ENCODE measurements around the gene CNOT6L. TPM values are rescaled to one million over a fixed set of nuclear protein-coding genes. Genes with fewer than 3 reads are reported as not detected.

The CNOT6L gene
- total RNA-seq, 2 donors from 2014 or later, result 66.3 to 90.9 TPM

DNA sequence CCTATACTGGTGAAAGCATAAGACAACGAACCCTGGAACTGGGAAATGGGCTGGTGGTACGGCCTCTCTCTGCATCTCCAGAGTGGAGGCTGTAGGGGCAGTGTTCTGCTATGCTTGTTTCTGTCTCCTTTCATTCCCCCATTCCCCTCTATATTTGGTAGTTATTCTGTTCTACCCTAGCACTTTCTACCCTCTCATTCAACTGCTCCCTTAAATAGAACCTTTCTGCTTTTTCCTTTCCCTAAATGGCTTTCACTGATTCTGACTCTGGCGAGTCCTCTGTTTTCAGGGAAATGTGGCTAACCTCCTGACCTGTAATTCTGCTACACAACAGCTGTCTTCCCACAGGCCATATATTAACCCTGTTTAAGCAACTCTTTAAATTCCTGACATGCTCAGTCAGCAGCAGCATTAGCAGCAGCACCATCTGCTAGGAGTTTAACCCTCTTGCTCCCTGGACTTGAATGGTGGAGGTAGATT is 119.4 kb downstream of the CNOT6L start:
- no peak overlapping the region for H3K4me3 Mint-ChIP-seq
- H3K27ac Mint-ChIP-seq, result no peak overlapping the region
- H3K9me3 Mint-ChIP-seq, result no peaks in the 10 kb centered on the region
- ATAC-seq (replicated peaks), result no peak
- H3K36me3 Mint-ChIP-seq (ENCODE audit: low read depth), result no peaks in the 10 kb centered on the region
- H3K4me1 Mint-ChIP-seq, result no peaks in the 10 kb centered on the region
- no peaks in the 10 kb centered on the region for H3K27me3 Mint-ChIP-seq

DNA sequence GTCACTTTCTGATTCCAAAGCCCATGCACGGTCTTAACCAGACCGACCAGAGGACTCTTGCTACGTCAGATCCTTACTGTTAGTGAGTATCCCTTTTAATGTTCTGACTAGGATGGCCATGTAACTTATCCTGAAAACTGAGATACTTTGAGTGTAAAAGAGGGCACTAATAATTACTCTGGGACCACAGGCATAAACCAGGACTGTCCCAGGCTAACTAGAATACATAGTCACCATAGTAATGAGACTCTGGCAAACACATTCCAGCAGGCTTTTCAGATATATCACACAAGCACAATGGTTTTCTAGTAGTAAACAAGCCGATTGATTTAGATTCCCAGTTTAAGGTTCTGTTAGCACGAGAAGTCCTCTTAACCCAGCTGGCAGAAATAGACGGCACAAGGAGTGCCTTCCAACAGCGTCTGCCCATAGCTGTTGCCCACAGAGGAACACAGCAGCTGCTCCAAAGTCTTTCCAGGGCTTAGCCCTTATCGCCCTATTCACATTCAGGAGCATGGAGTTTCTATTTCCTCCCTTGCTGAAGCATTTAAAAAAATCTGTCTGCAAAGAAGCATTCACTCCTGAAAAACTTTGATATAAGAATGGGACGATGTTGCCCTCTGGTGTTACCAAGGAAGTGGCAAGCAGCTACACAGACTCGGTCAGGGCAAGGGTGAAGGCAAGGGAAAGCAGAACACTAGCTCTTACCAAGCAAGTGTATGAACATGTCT is 121.1 kb downstream of the CNOT6L start:
- no peak for ATAC-seq (replicated peaks)

DNA sequence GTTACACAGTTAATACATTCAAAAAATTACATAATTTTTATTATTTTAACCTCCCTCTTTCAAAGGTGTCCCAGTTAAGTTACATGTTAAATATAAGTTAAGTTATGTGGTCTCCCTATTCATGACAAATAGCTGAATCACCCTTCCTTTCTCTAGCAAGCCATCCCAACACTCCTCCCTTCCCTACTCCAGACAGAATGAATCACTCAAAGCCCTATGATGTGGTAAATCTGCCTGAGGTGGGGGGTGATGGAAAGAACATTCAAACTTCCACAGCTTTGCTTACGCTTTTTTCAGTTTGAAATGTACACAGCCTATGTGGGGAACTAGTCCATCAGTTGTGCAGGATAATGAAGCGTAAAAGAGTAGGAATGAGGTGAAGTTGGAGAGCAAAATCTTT is 123.4 kb downstream of the CNOT6L start:
- no peak overlapping the region for H3K27ac Mint-ChIP-seq
- H3K4me1 Mint-ChIP-seq, result no peaks in the 10 kb centered on the region
- H3K36me3 Mint-ChIP-seq (ENCODE audit: low read depth), result no peaks in the 10 kb centered on the region
- no peaks in the 10 kb centered on the region for H3K9me3 Mint-ChIP-seq
- no peak overlapping the region for H3K4me3 Mint-ChIP-seq
- ATAC-seq (replicated peaks), result peak; percentile 24
- no peaks in the 10 kb centered on the region for H3K27me3 Mint-ChIP-seq

More for the DNA sequence above, 121.1 kb downstream of the CNOT6L start:
- H3K4me1 Mint-ChIP-seq, result no peaks in the 10 kb centered on the region
- H3K36me3 Mint-ChIP-seq (ENCODE audit: low read depth), result no peaks in the 10 kb centered on the region
- H3K4me3 Mint-ChIP-seq, result no peak overlapping the region
- no peak overlapping the region for H3K27ac Mint-ChIP-seq
- no peaks in the 10 kb centered on the region for H3K9me3 Mint-ChIP-seq
- H3K27me3 Mint-ChIP-seq, result no peaks in the 10 kb centered on the region

DNA sequence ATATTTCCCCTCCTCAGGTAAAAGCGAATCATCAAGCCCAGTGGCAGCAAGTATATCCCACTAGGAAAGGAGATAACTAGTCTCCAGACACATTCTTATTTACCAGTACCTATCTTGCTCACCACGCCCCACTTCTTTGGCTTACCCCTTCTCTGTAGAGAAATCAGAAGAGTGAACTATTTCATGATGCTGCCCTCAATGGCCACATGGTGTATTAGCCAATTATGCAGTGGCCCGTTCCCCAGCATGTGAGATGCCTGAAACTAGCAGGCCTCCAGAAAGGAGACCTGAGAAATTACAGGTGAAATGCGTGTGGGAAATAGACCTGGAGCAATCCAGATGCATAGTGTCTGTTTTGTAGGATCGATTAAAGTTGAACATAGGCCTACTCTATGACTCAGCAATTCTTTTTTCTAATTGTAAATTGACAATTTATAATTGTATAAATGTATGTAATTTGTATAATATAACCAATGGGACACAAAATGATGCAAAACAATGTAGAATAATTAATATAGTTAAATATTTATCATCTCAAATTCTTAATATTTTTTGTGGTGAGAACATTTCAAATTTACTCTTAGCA is 126.2 kb downstream of the CNOT6L start:
- Mint-ChIP-seq H3K36me3 (ENCODE audit: low read depth) (no peaks in the 10 kb centered on the region), H3K4me3 (no peak overlapping the region), H3K27me3 (no peaks in the 10 kb centered on the region), H3K27ac (no peak overlapping the region), H3K9me3 (no peaks in the 10 kb centered on the region), H3K4me1 (no peaks in the 10 kb centered on the region)
- no peak for ATAC-seq (replicated peaks)

DNA sequence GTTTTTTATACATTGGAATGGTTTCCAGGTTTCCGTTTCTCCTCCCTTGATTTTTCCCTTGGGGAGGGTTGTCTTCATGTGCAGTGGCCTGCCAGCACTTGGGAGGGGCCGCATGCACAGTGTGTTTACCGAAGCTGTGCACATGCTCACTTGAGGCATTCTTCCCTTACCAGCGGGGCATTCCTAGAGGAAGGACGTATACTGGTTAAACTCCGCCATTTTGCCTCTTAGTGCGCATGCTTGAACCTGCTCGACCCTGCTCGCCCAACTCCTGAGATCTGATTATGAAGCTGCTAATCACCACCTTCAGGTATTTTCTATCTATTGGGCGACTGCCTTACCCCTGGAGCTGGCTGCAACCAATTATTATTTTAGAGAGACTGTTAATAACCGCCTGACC is 137.4 kb downstream of the CNOT6L start:
- H3K9me3 Mint-ChIP-seq, result no peaks in the 10 kb centered on the region
- ATAC-seq (replicated peaks), result no peak
- no peak overlapping the region for H3K4me3 Mint-ChIP-seq
- peaks cover 7% of the 10 kb centered on the region for H3K27me3 Mint-ChIP-seq
- H3K36me3 Mint-ChIP-seq (ENCODE audit: low read depth), result no peaks in the 10 kb centered on the region
- H3K27ac Mint-ChIP-seq, result no peak overlapping the region
- H3K4me1 Mint-ChIP-seq, result no peaks in the 10 kb centered on the region

- no peak overlapping the region for H3K4me3 Mint-ChIP-seq
- H3K27me3 Mint-ChIP-seq, result peaks cover 7% of the 10 kb centered on the region
Measured at GRCh38 chr4:77676842-77677241, 142.3 kb downstream of the CNOT6L start.

GRCh38 chr4:77671051-77671450 is 148.1 kb downstream of the CNOT6L start:
- no peaks in the 10 kb centered on the region for H3K36me3 Mint-ChIP-seq (ENCODE audit: low read depth)
- H3K27ac Mint-ChIP-seq, result no peak overlapping the region
- H3K27me3 Mint-ChIP-seq, result no peaks in the 10 kb centered on the region
- no peak overlapping the region for H3K4me3 Mint-ChIP-seq
- peaks cover 3% of the 10 kb centered on the region for H3K9me3 Mint-ChIP-seq
- H3K4me1 Mint-ChIP-seq, result no peaks in the 10 kb centered on the region
- ATAC-seq (replicated peaks), result no peak

More at GRCh38 chr4:77676842-77677241, 142.3 kb downstream of the CNOT6L start:
- Mint-ChIP-seq H3K36me3 (ENCODE audit: low read depth) (no peaks in the 10 kb centered on the region), H3K4me1 (no peaks in the 10 kb centered on the region), H3K9me3 (no peaks in the 10 kb centered on the region), H3K27ac (no peak overlapping the region)
- no peak for ATAC-seq (replicated peaks)

GRCh38 chr4:77669946-77670590 is 149.1 kb downstream of the CNOT6L start:
- H3K27ac Mint-ChIP-seq, result no peak overlapping the region
- peaks cover 3% of the 10 kb centered on the region for H3K9me3 Mint-ChIP-seq
- no peaks in the 10 kb centered on the region for H3K36me3 Mint-ChIP-seq (ENCODE audit: low read depth)
- no peak overlapping the region for H3K4me3 Mint-ChIP-seq
- no peaks in the 10 kb centered on the region for H3K4me1 Mint-ChIP-seq
- H3K27me3 Mint-ChIP-seq, result no peaks in the 10 kb centered on the region
- no peak for ATAC-seq (replicated peaks)

GRCh38 chr4:77665381-77666069 is 153.6 kb downstream of the CNOT6L start:
- Mint-ChIP-seq H3K4me1 (no peaks in the 10 kb centered on the region), H3K27me3 (no peaks in the 10 kb centered on the region), H3K36me3 (ENCODE audit: low read depth) (no peaks in the 10 kb centered on the region), H3K4me3 (no peak overlapping the region), H3K27ac (no peak overlapping the region), H3K9me3 (peaks cover under 1% of the 10 kb centered on the region)
- peak; percentile 43 for ATAC-seq (replicated peaks)

Other genes starting within 250 kb of the CNOT6L start
- 1 to 10 TPM in 1 of 2 donors, under 1 TPM in 1; 0.19 to 1.0 TPM for gene CXCL13, start 213.5 kb downstream of the CNOT6L start, total RNA-seq
- 10 to 100 TPM; 23.7 to 33.7 TPM for gene MRPL1, start 43.5 kb upstream of the CNOT6L start, total RNA-seq
- not detected for gene FRAS1, start 238.0 kb upstream of the CNOT6L start, total RNA-seq

Data from activated T-helper 17 cell treated with anti-CD3 and anti-CD28 coated beads, Interleukin-2, amount 50 U/mL, for 72 hours (primary cell).